Karpas-422 (cell line): ENCODE measurements around the gene SIL1. TPM values are rescaled to one million over a fixed set of nuclear protein-coding genes. Genes with fewer than 3 reads are reported as not detected.

Source experiments
- DNase-seq: peaks from one replicate; pipeline ENCODE4 v3.0.0-alpha.2; 2015
- H2AFZ ChIP-seq: fragments of 200-600 bp; sonication (generic); 2 replicates; pipeline ENCODE4 v1.6.1; 2014; ENCODE audit warnings: antibody characterized with exemption, low read length, mixed read lengths
- H3K27ac ChIP-seq: fragments of 200-600 bp; sonication (generic); 2 replicates; pipeline ENCODE4 v1.5.1; 2014; ENCODE audit warnings: mild to moderate bottlenecking, low read length, moderate library complexity
- H3K27me3 ChIP-seq: fragments of 200-600 bp; sonication (generic); 2 replicates; pipeline ENCODE4 v1.6.1; 2014; ENCODE audit warnings: low read length, mixed read lengths
- H3K36me3 ChIP-seq: fragments of 200-600 bp; sonication (generic); 2 replicates; pipeline ENCODE4 v1.6.1; 2014; ENCODE audit warnings: low read length, mixed read lengths; ENCODE audit not compliant: insufficient read depth
- H3K4me1 ChIP-seq: fragments of 200-600 bp; sonication (generic); 2 replicates; pipeline ENCODE4 v1.6.1; 2014; ENCODE audit warnings: mild to moderate bottlenecking, low read length, mixed read lengths
- H3K4me2 ChIP-seq: fragments of 200-600 bp; sonication (generic); 2 replicates; pipeline ENCODE4 v1.6.1; 2014; ENCODE audit warnings: low read length, low read depth, mild to moderate bottlenecking; ENCODE audit not compliant: poor library complexity, severe bottlenecking
- H3K4me3 ChIP-seq: fragments of 200-600 bp; sonication (generic); 2 replicates; pipeline ENCODE4 v1.5.1; 2014; ENCODE audit warnings: mild to moderate bottlenecking, antibody characterized with exemption, low read length, mixed read lengths
- H3K79me2 ChIP-seq: fragments of 200-600 bp; sonication (generic); 2 replicates; pipeline ENCODE4 v1.6.1; 2014; ENCODE audit warnings: mild to moderate bottlenecking, low read length, mixed read lengths
- H3K9ac ChIP-seq: fragments of 200-600 bp; sonication (generic); 2 replicates; pipeline ENCODE4 v1.6.0; 2014; ENCODE audit warnings: low read length
- H3K9me2 ChIP-seq: fragments of 200-600 bp; sonication (generic), shearing (Covaris generic); replicated peaks from 2 replicates; pipeline ENCODE4 v1.6.0; 2014; ENCODE audit warnings: mild to moderate bottlenecking, low read length, moderate library complexity; ENCODE audit not compliant: insufficient read depth
- H3K9me3 ChIP-seq: fragments of 300-700, 200-600 bp; sonication (generic); 2 replicates; pipeline ENCODE4 v1.6.1; 2014; ENCODE audit warnings: low read length, mixed read lengths
- H4K20me1 ChIP-seq: fragments of 200-600 bp; sonication (generic); 2 replicates; pipeline ENCODE4 v1.6.1; 2014; ENCODE audit warnings: mild to moderate bottlenecking, antibody characterized with exemption, low read length, low read depth; ENCODE audit not compliant: insufficient read depth
- total RNA-seq: library from RNA; depleted of rRNA; stranded (reverse); fragments of >200 nt; shearing (Covaris generic); gene quantifications from 2 replicates; pipeline ENCODE4 v1.2.3, GENCODE V29; 2014; ENCODE audit warnings: low replicate concordance

Gene SIL1
- total RNA-seq, 1 experiment from 2014 or later, result 10.7 TPM

DNA sequence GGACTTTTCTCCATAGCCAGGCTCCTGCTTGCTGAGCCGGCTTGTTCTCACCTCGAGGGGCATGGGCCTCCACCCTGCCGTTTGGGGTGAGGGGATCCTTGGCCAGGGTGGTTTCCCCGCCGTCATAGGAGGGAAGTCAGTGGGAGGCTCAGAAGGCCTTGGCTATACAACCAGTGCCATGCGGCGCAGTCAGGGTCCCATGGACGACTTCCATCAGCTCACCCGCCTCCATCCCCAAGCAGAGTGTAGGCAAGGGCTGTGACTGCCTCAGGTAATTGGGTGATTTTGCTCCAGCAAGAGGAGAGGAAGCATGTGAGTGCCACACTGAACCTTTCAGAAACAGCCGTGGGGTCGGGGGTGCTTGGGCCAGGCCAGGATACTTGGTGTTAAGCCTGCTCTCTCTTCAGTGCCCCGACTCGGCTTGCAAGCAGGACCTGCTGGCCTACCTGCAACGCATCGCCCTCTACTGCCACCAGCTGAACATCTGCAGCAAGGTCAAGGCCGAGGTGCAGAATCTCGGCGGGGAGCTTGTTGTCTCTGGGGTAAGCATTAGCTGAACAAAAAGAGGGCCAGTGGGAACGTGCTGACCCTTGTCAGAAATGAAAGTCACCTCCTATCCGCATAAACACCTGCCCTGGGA, 265.9 kb downstream of the SIL1 start:
- no peaks in the 10 kb centered on the region for H4K20me1 ChIP-seq
- H2AFZ ChIP-seq, result no peak overlapping the region
- H3K36me3 ChIP-seq, result no peaks in the 10 kb centered on the region
- no peak overlapping the region for H3K27ac ChIP-seq
- no peak for DNase-seq
- no peaks in the 10 kb centered on the region for H3K9me2 ChIP-seq
- no peak overlapping the region for H3K4me2 ChIP-seq
- H3K79me2 ChIP-seq, result no peaks in the 10 kb centered on the region
- H3K4me1 ChIP-seq, result peaks cover 10% of the 10 kb centered on the region
- H3K27me3 ChIP-seq, result no peaks in the 10 kb centered on the region
- H3K9ac ChIP-seq, result no peak overlapping the region
- H3K9me3 ChIP-seq, result no peaks in the 10 kb centered on the region
- H3K4me3 ChIP-seq, result no peak overlapping the region

DNA sequence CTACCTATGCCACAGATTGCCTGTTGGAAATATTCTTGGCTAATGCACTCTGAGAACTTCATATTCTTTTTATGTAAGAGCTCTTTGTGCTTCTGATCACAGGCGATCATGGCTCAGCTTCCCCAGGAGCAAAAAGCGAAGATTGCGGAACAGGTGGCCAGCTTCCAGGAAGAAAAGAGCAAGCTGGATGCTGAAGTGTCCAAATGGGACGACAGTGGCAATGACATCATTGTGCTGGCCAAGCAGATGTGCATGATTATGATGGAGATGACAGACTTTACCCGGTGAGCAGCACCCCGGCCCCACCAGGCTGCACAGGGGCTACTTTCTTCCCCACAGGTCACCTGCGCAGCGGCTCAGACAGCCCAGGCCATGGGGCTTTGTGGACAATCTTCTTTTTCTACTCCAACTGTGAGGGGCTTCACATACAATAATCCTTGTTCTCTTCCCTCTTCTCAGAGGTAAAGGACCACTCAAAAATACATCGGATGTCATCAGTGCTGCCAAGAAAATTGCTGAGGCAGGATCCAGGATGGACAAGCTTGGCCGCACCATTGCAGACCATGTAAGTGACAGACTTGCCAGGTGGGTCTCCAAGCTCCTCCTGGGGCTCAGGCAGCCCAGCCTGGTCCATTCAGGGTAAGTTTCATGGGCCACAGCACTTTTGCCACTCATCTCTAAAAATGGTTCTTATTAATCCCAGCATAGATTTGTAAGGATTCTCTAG, 267.6 kb downstream of the SIL1 start:
- no peak overlapping the region for H2AFZ ChIP-seq
- H3K27ac ChIP-seq, result no peak overlapping the region
- no peaks in the 10 kb centered on the region for H3K9me2 ChIP-seq
- DNase-seq, result no peak
- H3K4me3 ChIP-seq, result no peak overlapping the region
- H3K36me3 ChIP-seq, result no peaks in the 10 kb centered on the region
- H3K4me2 ChIP-seq, result no peak overlapping the region
- no peaks in the 10 kb centered on the region for H3K27me3 ChIP-seq
- no peaks in the 10 kb centered on the region for H4K20me1 ChIP-seq
- H3K79me2 ChIP-seq, result no peaks in the 10 kb centered on the region
- no peaks in the 10 kb centered on the region for H3K9me3 ChIP-seq
- peaks cover 10% of the 10 kb centered on the region for H3K4me1 ChIP-seq
- no peak overlapping the region for H3K9ac ChIP-seq

DNA sequence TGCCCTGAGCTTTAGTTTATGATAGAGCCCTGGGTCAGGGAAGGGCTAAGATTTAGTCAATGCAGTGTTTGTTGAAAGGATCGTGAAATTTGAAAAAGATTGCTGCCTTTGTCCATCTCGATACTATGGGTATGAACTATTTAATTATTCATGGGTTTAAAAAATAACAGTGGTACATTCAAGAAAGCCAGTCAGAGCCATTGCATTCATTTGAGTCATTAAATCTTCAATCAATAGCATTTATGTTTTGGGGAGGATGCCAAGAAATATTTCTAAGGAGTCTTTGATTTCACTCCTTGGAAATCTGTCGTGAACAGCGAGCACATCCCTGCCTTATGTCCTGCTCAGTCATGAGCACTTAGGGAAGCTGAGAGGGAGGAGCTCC, 268.6 kb downstream of the SIL1 start:
- Histone ChIP-seq H3K4me1 (peaks cover 10% of the 10 kb centered on the region), H2AFZ (no peak overlapping the region), H3K27me3 (no peaks in the 10 kb centered on the region), H3K27ac (no peak overlapping the region), H3K9me2 (no peaks in the 10 kb centered on the region), H3K4me2 (no peak overlapping the region), H3K9ac (no peak overlapping the region), H3K9me3 (no peaks in the 10 kb centered on the region), H3K79me2 (no peaks in the 10 kb centered on the region), H3K4me3 (no peak overlapping the region), H4K20me1 (no peaks in the 10 kb centered on the region), H3K36me3 (no peaks in the 10 kb centered on the region)
- DNase-seq, result no peak

DNA sequence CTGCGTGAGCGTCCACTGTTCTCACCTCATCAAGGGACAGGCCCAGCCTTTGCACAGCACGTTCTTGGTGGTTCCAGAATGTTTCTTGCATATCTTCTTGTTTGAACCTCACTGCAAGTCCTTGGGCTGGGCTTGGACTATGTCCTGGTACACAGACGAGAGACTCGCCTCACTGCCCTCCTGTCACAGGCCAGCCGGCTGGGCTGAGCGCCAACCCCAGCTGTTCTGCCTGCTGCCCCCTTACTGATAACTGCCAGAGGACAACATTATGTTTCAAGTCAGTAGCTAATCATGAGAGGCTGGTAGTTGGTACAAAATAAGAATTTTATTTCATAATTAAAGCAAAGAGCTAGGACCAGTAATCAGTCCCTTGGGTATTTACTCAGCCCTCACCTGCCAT, 270.2 kb downstream of the SIL1 start:
- H3K4me2 ChIP-seq, result no peak overlapping the region

DNA sequence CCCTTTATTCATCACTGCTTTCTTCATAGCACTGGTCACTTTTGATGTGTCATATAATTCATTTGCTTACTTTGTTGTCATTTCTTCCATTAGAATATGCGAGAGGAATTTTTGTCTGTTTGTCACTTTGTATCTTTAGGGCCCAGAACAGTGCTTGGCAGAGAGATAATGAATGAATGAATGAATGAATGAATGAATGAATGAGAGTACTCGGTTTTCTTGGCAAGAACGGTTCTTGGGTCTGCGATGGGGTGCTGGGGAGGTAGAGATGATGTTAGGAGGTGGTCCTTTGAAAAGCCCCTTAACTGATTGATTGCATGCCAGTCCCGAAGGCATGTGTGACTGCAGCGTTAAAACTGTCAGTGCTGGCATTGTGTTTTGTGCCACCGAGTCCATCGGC, 270.6 kb downstream of the SIL1 start:
- H3K36me3 ChIP-seq, result no peaks in the 10 kb centered on the region
- no peaks in the 10 kb centered on the region for H3K9me3 ChIP-seq
- H2AFZ ChIP-seq, result no peak overlapping the region
- H3K79me2 ChIP-seq, result no peaks in the 10 kb centered on the region
- no peak overlapping the region for H3K9ac ChIP-seq
- peaks cover 10% of the 10 kb centered on the region for H3K4me1 ChIP-seq
- DNase-seq, result no peak
- no peak overlapping the region for H3K4me2 ChIP-seq
- no peak overlapping the region for H3K27ac ChIP-seq
- no peaks in the 10 kb centered on the region for H4K20me1 ChIP-seq
- H3K9me2 ChIP-seq, result no peaks in the 10 kb centered on the region
- no peaks in the 10 kb centered on the region for H3K27me3 ChIP-seq
- H3K4me3 ChIP-seq, result no peak overlapping the region

More for the DNA sequence above, 270.2 kb downstream of the SIL1 start:
- Histone ChIP-seq H3K9me2 (no peaks in the 10 kb centered on the region), H3K4me1 (peaks cover 10% of the 10 kb centered on the region), H2AFZ (no peak overlapping the region), H4K20me1 (no peaks in the 10 kb centered on the region), H3K9me3 (no peaks in the 10 kb centered on the region), H3K9ac (no peak overlapping the region), H3K79me2 (no peaks in the 10 kb centered on the region), H3K36me3 (no peaks in the 10 kb centered on the region), H3K4me3 (no peak overlapping the region), H3K27ac (no peak overlapping the region), H3K27me3 (no peaks in the 10 kb centered on the region)
- DNase-seq, result no peak

DNA sequence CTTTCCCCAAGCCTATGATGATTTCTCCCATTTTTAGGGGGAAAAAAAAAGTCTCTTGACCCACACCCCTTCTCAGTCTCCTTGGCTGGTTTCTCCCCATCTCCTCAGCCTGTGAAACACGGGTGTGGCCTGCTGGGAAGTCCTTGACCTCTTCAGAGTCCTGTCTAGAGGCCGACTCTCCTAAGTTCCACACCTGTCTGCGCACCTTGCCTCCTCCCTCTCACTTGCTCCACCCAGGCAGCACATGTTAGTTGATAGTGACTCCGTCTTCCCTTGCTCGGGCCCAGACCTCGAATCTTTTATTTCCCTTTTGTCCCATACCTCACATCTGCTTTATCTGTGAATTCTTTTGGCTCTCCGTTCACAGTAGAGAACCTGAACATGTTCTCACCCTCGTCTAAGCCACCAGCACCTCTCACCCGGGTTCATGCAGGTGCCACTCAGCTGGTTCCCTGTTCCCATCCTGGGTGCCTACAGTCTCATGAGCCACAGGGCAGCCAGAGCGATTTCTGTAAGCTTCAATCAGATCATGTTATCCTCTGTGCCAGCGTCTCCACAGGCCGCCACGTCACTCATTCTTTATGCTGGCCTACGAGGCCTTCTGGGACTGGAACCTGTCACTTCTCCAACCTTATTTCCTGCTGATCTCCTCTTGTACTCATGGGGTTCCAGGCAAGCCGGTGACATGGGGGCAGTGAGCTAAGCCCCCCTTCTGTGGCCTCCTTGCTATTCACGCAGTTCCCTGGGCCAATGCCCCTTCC, 271.3 kb downstream of the SIL1 start:
- H3K27ac ChIP-seq, result no peak overlapping the region
- H3K9me3 ChIP-seq, result no peaks in the 10 kb centered on the region
- H3K9ac ChIP-seq, result no peak overlapping the region

DNA sequence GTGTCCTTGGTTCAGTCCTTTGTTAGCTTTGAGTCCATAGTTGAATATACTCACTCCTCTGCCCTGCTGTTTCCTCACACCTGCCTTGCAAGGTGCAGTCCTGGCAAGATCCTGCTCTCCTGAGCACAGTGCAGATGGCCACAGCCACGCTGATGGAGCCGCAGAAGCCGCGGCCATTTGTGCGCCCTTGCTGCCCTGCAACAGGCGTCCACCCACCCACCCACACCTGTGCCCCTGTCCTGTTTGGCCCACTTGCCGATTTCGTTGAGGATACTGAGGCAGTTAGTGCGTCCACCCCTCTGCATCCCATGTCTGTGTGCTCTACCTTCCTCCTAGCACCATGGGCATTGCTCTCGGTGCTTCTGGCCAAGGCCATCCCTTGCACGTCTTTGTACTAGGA, 271.9 kb downstream of the SIL1 start:
- H3K36me3 ChIP-seq, result no peaks in the 10 kb centered on the region
- H3K4me1 ChIP-seq, result peaks cover 10% of the 10 kb centered on the region
- H3K9ac ChIP-seq, result no peak overlapping the region
- no peak overlapping the region for H3K4me2 ChIP-seq
- no peak overlapping the region for H3K4me3 ChIP-seq
- H3K79me2 ChIP-seq, result no peaks in the 10 kb centered on the region
- H3K27ac ChIP-seq, result no peak overlapping the region
- H3K9me2 ChIP-seq, result no peaks in the 10 kb centered on the region
- no peaks in the 10 kb centered on the region for H3K27me3 ChIP-seq
- DNase-seq, result no peak
- H4K20me1 ChIP-seq, result no peaks in the 10 kb centered on the region
- no peak overlapping the region for H2AFZ ChIP-seq
- no peaks in the 10 kb centered on the region for H3K9me3 ChIP-seq

More for the DNA sequence above, 271.3 kb downstream of the SIL1 start:
- no peaks in the 10 kb centered on the region for H3K27me3 ChIP-seq
- peaks cover 10% of the 10 kb centered on the region for H3K4me1 ChIP-seq
- H3K4me2 ChIP-seq, result no peak overlapping the region
- no peak for DNase-seq
- no peaks in the 10 kb centered on the region for H3K9me2 ChIP-seq
- H3K79me2 ChIP-seq, result no peaks in the 10 kb centered on the region
- H4K20me1 ChIP-seq, result no peaks in the 10 kb centered on the region
- no peak overlapping the region for H3K4me3 ChIP-seq
- H3K36me3 ChIP-seq, result no peaks in the 10 kb centered on the region
- H2AFZ ChIP-seq, result no peak overlapping the region

DNA sequence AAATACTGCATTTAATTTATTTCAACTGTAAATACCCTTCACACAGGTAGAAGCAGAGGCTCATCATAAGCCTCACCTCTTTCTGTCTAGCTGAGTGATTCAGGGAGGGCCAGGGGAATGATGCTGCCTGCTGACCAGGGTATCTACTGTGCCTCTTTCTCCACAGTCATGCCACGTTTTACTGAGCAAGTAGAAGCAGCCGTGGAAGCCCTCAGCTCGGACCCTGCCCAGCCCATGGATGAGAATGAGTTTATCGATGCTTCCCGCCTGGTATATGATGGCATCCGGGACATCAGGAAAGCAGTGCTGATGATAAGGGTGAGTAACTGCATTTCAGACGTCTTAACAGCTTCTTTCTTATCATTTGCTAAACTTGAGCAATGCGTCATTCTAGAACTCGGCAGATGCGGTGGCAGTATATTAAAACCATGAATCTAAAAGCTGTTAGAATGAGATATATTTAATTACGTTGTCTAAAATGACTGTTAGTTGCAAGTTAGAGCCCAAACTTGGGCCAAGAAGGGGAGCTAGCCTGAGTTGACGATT, 273.0 kb downstream of the SIL1 start:
- DNase-seq, result no peak
- no peaks in the 10 kb centered on the region for H3K36me3 ChIP-seq
- H2AFZ ChIP-seq, result no peak overlapping the region
- H3K4me2 ChIP-seq, result no peak overlapping the region
- no peak overlapping the region for H3K4me3 ChIP-seq
- no peaks in the 10 kb centered on the region for H3K27me3 ChIP-seq
- H3K9me3 ChIP-seq, result no peaks in the 10 kb centered on the region
- no peaks in the 10 kb centered on the region for H3K79me2 ChIP-seq
- H3K4me1 ChIP-seq, result peaks cover 10% of the 10 kb centered on the region
- H3K9me2 ChIP-seq, result no peaks in the 10 kb centered on the region
- no peak overlapping the region for H3K9ac ChIP-seq
- H3K27ac ChIP-seq, result no peak overlapping the region
- H4K20me1 ChIP-seq, result no peaks in the 10 kb centered on the region
